Vein endothelial cell (primary cell): ENCODE data around the gene DNAH14. TPM values are rescaled to one million over a fixed set of nuclear protein-coding genes. Genes with fewer than 3 reads are reported as not detected.

Experiments
- total RNA-seq: library from RNA; depleted of rRNA; stranded (reverse); fragments of >200 nt; gene quantifications from 2 replicates; pipeline ENCODE4 v1.2.3, GENCODE V29; 2012

Gene DNAH14
- total RNA-seq = 6.5 and 13.9 TPM in 2 replicates

GRCh38 chr1:224929335-224930237 is at the start of gene DNAH14:
Gene DNAH14, plus strand, starts transcription at chr1:224929675. Its CDS starts 23,028 bp downstream, at chr1:224952703.

GRCh38 chr1:225427235-225428067 is 498.0 kb downstream of the DNAH14 start, which contains the start of gene LBR:
Gene LBR, minus strand, starts transcription at chr1:225428038. Its CDS starts 3,963 bp downstream, at chr1:225424075.

